ENCODE measurements around the gene NAA80. TPM values are rescaled to one million over a fixed set of nuclear protein-coding genes. Genes with fewer than 3 reads are reported as not detected.

Gene NAA80
- total and polyA plus RNA-seq, 8 donors = 5.6 to 12.7 (median 9.1) TPM

DNA sequence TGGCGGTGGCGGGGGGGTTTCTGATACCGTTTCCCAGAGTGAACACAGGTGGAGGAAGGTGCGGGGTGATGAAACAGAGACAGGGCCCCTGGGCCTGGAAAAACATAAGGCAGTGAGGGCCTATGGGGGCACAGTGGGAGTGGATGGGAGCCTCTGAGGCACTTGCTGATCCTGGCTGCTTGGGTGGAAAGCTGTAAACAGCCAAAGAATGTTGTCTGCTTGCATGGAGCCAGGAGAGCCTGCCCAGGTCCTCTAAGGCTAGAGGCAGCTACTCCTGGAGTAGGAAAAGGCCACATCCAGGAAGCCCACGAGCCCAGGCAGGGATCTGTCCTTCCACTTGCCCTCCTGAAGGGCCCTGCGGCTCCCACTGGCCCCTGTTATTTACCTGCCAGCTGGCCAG lies 33.2 kb downstream of the NAA80 start:
- DNase-seq = no peak
- Histone ChIP-seq H3K27ac (peak overlapping the region; percentile 80 to 92), H3K27me3 (peaks cover 0 to 21% of the 10 kb centered on the region in 2 donors), H3K9me3 (no peaks in the 10 kb centered on the region), H3K4me3 (peak overlapping the region in 1 of 2 donors; percentile 48), H3K36me3 (no peaks in the 10 kb centered on the region), H3K4me1 (peaks cover 40 to 63% of the 10 kb centered on the region in 2 donors)
- no peak for ATAC-seq
- TF ChIP-seq, protein P1, sequence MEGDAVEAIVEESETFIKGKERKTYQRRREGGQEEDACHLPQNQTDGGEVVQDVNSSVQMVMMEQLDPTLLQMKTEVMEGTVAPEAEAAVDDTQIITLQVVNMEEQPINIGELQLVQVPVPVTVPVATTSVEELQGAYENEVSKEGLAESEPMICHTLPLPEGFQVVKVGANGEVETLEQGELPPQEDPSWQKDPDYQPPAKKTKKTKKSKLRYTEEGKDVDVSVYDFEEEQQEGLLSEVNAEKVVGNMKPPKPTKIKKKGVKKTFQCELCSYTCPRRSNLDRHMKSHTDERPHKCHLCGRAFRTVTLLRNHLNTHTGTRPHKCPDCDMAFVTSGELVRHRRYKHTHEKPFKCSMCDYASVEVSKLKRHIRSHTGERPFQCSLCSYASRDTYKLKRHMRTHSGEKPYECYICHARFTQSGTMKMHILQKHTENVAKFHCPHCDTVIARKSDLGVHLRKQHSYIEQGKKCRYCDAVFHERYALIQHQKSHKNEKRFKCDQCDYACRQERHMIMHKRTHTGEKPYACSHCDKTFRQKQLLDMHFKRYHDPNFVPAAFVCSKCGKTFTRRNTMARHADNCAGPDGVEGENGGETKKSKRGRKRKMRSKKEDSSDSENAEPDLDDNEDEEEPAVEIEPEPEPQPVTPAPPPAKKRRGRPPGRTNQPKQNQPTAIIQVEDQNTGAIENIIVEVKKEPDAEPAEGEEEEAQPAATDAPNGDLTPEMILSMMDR (IDR thresholded peaks at IDR 0.05) = no peak
- intact Hi-C loops (cut with DNase I) = no loop called here

DNA sequence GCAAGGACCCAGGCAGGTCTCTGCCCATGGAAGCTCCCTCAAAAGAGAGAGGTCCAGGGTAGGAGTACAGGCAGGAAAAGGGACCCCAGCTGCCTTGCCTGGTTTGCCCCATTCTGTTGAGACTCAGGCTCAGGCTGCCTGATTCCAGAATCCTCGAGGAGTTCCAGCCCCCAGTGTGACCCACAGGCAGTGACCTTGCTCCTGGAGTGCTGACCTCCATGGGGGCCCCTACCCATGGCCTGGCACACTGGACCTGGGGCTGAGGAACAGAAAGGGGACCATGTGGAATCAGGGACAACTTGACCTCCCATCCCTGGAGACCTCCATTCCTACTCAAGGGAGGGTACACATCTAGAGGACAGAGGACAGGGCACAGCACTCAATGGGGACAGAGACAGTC lies 33.6 kb downstream of the NAA80 start:
- H3K27me3 ChIP-seq = peaks cover 0 to 21% of the 10 kb centered on the region in 2 donors
- TF ChIP-seq, protein P1 (IDR thresholded peaks at IDR 0.05) = no peak
- no peaks in the 10 kb centered on the region for H3K9me3 ChIP-seq
- ATAC-seq = no peak
- peak overlapping the region; percentile 80 to 92 for H3K27ac ChIP-seq
- intact Hi-C loops (cut with DNase I) = no loop called here
- peaks cover 43 to 68% of the 10 kb centered on the region in 2 donors for H3K4me1 ChIP-seq
- no peak overlapping the region for H3K4me3 ChIP-seq
- no peak for DNase-seq
- no peaks in the 10 kb centered on the region for H3K36me3 ChIP-seq

DNA sequence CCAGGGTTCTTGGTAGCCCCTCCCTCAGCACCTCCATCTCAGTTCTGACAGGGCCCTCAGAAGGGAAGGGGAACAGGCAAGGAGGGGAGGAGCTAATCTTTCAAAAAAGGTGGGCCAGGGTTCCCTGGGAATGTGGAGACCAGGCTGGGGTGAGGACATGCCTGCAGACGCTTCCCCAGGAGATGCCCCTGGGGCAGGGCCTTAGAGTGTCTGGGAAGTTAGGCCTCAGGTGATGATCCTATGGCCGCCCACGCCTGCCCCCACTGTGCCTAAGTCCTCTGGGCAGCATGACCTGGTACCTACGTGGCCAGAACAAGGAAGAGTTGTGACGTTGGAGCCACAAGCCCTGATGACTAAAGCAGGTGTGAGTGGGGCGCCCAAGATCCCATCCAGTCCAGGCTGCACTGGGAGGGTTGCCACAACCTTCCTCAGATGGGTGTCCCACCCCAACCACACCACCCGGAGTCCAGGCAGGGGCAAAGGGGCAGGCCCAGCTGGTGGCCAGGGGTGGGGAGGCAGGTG lies 34.2 kb downstream of the NAA80 start:
- Histone ChIP-seq H3K27ac (peak overlapping the region; percentile 80 to 92), H3K4me1 (peaks cover 45 to 73% of the 10 kb centered on the region in 2 donors), H3K9me3 (no peaks in the 10 kb centered on the region), H3K27me3 (peaks cover 0 to 21% of the 10 kb centered on the region in 2 donors), H3K4me3 (no peak overlapping the region), H3K36me3 (no peaks in the 10 kb centered on the region)
- DNase-seq (no peak), ATAC-seq (peak; percentile 5)
- TF ChIP-seq, protein P1 (IDR thresholded peaks at IDR 0.05) = no peak
- intact Hi-C loops (cut with DNase I) = no loop called here

DNA sequence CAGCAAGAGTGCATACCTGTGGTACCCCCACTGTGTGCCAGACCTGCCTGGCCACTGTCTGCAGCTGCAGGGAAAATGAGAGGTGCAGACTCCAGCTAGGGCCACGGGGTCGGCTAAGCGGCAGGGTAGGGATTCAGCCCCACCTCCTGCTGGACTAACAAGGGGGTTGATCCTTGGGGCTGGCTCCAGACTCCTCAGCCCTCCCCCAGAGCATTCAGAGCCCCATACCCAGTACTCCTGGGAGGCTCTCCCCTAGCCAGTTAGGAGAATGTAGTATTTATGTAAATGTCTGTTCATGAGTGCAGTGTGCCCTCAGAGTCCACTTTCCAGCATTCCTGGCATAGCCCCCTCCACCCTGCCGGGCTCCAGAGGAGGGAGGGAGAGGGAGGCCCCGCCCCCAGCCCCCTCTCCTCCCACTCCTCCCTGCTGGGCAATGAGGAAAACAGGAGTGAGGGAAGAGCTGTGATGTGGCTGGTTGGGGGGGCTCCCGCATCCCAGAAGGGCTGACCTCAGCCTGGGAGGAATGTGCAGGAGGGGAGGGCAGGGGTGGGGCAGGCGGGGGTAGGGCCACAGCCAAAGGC lies 34.7 kb downstream of the NAA80 start:
- peaks cover 0 to 21% of the 10 kb centered on the region in 2 donors for H3K27me3 ChIP-seq
- peaks cover 49 to 78% of the 10 kb centered on the region in 2 donors for H3K4me1 ChIP-seq
- peaks cover 0 to 3% of the 10 kb centered on the region in 2 donors for H3K36me3 ChIP-seq
- H3K4me3 ChIP-seq = no peak overlapping the region
- peak; percentile 74 to 95 (median 88) for DNase-seq
- H3K9me3 ChIP-seq = no peaks in the 10 kb centered on the region
- ATAC-seq = peak; percentile 61
- peak overlapping the region; percentile 80 to 92 for H3K27ac ChIP-seq
- TF ChIP-seq, protein P1 (IDR thresholded peaks at IDR 0.05) = no peak
- intact Hi-C loops (cut with DNase I) = no loop called here

DNA sequence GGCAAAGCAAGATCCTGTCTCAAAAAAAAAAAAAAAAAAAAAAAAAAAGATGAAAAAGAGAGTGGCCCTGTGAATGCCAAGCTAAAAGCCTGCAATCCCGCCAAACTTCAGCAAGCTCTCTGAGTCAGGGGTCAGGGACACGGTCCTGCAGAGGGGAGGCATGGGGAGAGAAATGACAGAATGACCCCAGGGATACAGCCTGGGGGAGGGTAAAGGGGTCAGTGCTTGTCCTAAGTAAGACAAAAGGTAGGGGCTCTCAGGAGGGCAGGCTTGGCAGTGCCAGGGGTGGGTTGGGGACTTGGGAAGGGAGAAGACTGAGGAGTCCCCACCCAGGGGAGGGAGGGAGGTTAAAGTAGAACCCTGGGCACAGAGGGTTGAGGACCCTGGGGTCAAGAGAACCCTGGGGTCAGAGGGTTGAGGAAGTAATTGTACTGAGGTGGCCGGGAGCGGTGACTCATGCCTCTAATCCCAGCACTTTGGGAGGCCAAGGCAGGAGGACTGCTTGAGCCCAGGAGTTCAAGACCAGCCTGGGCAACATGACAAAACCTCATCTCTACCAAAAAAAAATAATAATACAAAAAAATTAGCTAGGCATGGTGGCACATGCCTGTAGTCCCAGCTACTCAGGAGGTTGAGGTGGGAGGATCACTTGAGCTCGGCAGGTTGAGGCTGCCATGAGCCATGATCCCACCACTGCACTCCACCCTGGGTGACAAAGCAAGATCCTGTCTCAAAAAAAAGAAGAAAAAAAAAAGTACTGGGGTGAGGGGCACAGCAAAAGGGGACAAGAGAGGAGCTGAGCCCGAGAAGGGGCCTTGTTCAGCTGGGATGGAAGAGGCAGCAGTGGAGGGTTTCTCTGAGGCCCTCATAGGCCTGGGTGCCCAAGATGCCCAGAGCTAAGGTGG lies 35.5 kb downstream of the NAA80 start:
- peak overlapping the region; percentile 80 to 92 for H3K27ac ChIP-seq
- peaks cover 0 to 11% of the 10 kb centered on the region in 2 donors for H3K36me3 ChIP-seq
- peaks cover 0 to 21% of the 10 kb centered on the region in 2 donors for H3K27me3 ChIP-seq
- H3K4me1 ChIP-seq = peaks cover 46 to 78% of the 10 kb centered on the region in 2 donors
- H3K4me3 ChIP-seq = no peak overlapping the region
- intact Hi-C loops (cut with DNase I) = no loop called here
- no peaks in the 10 kb centered on the region for H3K9me3 ChIP-seq
- no peak for DNase-seq
- TF ChIP-seq, protein P1 (IDR thresholded peaks at IDR 0.05) = no peak
- no peak for ATAC-seq

Data from left lung (tissue), 10 donors.